Breast epithelium (tissue), 3 donors: ENCODE results near the gene AHCTF1.

Experiments used
- CTCF ChIP-seq, 3 donors: fragments of 450-650 bp; IDR thresholded peaks; one replicate each; pipeline ENCODE4 v1.5.1; 2016 to 2017; ENCODE audit warnings: antibody characterized with exemption in 3 of 3, mild to moderate bottlenecking in 3 of 3, moderate library complexity in 3 of 3
- POLR2A ChIP-seq: fragments of 450-650 bp; IDR thresholded peaks from one replicate; pipeline ENCODE4 v1.6.1; 2016; ENCODE audit warnings: antibody characterized with exemption, mild to moderate bottlenecking, moderate library complexity

DNA sequence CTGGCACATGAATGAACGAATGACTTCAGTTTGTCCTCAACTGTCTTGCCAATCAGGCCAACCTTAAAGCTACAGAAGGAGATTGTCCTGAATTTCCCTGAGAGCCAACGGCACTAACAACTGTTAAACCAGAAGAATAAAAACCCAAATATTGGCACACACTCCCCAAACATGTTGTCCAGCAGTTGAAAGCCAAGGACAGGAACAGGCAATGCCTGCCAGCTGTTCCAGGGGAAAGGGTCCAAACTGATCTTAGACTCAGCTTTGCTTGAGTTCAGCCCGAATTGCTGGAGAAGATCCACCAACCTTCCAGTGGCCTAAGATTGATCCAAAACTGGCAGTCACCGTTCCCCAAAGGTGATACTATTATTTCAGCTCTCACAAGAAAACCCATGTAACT is 22.4 kb upstream of the AHCTF1 start:
- TF ChIP-seq POLR2A (no peak), CTCF (IDR thresholded peaks at IDR 0.05) (no peak)
